ENCODE measurements around the gene PAX5. TPM values are rescaled to one million over a fixed set of nuclear protein-coding genes. Genes with fewer than 3 reads are reported as not detected.

Gene PAX5
- polyA plus RNA-seq, 1 of the 3 experiments (the other 2 are of a cell fraction), result 0.05 TPM

GRCh38 chr9:36999728-37000333 lies 34.2 kb downstream of the PAX5 start:
- WGBS (ENCODE audit: low lambda C conversion rate), result 54% methylated on average over 7 of the region's 8 CpGs
- CTCF ChIA-PET, result interaction anchor here (4.9 kb wide), 1 partner anchor 127 kb away, joined by 22 read pairs; no protein-coding TSS in a partner anchor

More at GRCh38 chr9:36999728-37000333, 34.2 kb downstream of the PAX5 start:
- Histone ChIP-seq H3K4me1 (ENCODE audit: control insufficient read depth in 1 of 2, insufficient read depth in 2 of 2, low read depth in 1 of 2, low read length in 1 of 2) (peaks cover 0 to 5% of the 10 kb centered on the region in 2 experiments; a peak in 2 of 4 replicates), H3K79me2 (ENCODE audit: insufficient read depth) (no peaks in the 10 kb centered on the region), H2AFZ (ENCODE audit: low read depth) (no peak overlapping the region), H3K27ac (ENCODE audit: low read depth in 2 of 2, low read length in 1 of 2) (no peak overlapping the region), H3K4me3 (ENCODE audit: low read depth in 2 of 2, low read length in 1 of 2) (no peak overlapping the region), H3K9me3 (no peaks in the 10 kb centered on the region), H3K36me3 (replicated peaks in 1 of 2; ENCODE audit: control insufficient read depth in 1 of 2, insufficient read depth in 2 of 2, low read length in 1 of 2) (no peaks in the 10 kb centered on the region), H3F3A (replicated peaks; ENCODE audit: insufficient read depth) (no peaks in the 10 kb centered on the region), H3K4me2 (no peak overlapping the region), H3K9ac (no peak overlapping the region), H3K27me3 (ENCODE audit: insufficient read depth) (peaks cover 7% of the 10 kb centered on the region; the same call in 1 of the 2 replicates), H3K9me2 (no peaks in the 10 kb centered on the region), H4K20me1 (ENCODE audit: insufficient read depth) (no peaks in the 10 kb centered on the region)
- POLR2A ChIA-PET, result interaction anchor here (0.9 kb wide), 1 partner anchor 131 kb away, joined by 3 read pairs; no protein-coding TSS in a partner anchor
- no peak for TF ChIP-seq YY1 (IDR thresholded peaks at IDR 0.05; ENCODE audit: low read depth)
- TF ChIP-seq USF1 (IDR thresholded peaks at IDR 0.05; ENCODE audit: borderline replicate concordance, low read depth), result no peak
- TF ChIP-seq GATA2 (CRISPR knock-in tag; IDR thresholded peaks at IDR 0.05), result no peak
- TF ChIP-seq MAX (IDR thresholded peaks at IDR 0.05; ENCODE audit: low read depth), result no peak
- TF ChIP-seq GABPA (IDR thresholded peaks at IDR 0.05; ENCODE audit: low read depth), result no peak
- no peak for TF ChIP-seq RXRA (IDR thresholded peaks at IDR 0.05; ENCODE audit: borderline replicate concordance, low read depth)
- no peak for TF ChIP-seq ELF1 (IDR thresholded peaks at IDR 0.05)
- TF ChIP-seq ZBTB33 (IDR thresholded peaks at IDR 0.05; ENCODE audit: borderline replicate concordance, low read depth), result no peak
- no peak for TF ChIP-seq RCOR1 (IDR thresholded peaks at IDR 0.05; ENCODE audit: low read length)
- no peak for TF ChIP-seq USF2 (IDR thresholded peaks at IDR 0.05; ENCODE audit: borderline replicate concordance, low read depth, low read length)
- no peak for TF ChIP-seq CTCF (IDR thresholded peaks at IDR 0.05)
- no peak for TF ChIP-seq MXI1 (IDR thresholded peaks at IDR 0.05; ENCODE audit: low read depth, low read length)
- TF ChIP-seq TCF12 (IDR thresholded peaks at IDR 0.05), result no peak
- TF ChIP-seq CHD2 (IDR thresholded peaks at IDR 0.05; ENCODE audit: low read length, partially characterized antibody), result no peak
- TF ChIP-seq POLR2AphosphoS5 (IDR thresholded peaks at IDR 0.05; ENCODE audit: low read depth, low read length), result no peak
- TF ChIP-seq REST (IDR thresholded peaks at IDR 0.05; ENCODE audit: low read depth, low read length), result no peak
- DNase-seq, result no peak
